Measurements from ENCODE around the gene LMX1A. TPM values are rescaled to one million over a fixed set of nuclear protein-coding genes. Genes with fewer than 3 reads are reported as not detected.

The LMX1A gene
- total RNA-seq, 6 donors from 2014 or later: 0.33 to 0.67 TPM; not detected in 4

GRCh38 chr1:165173409-165173808 lies 183.1 kb downstream of the LMX1A start:
- Histone ChIP-seq H3K36me3 (no peaks in the 10 kb centered on the region), H3K4me1 (no peaks in the 10 kb centered on the region), H3K4me3 (no peak overlapping the region), H3K9me3 (no peaks in the 10 kb centered on the region), H3K27me3 (no peaks in the 10 kb centered on the region), H3K27ac (no peak overlapping the region)
- DNase-seq: peak in 1 of 2 donors; percentile 62
- 23 to 41% methylated on average over 2 of the region's 2 CpGs for WGBS, 2 donors
- TF ChIP-seq POLR2AphosphoS5 (IDR thresholded peaks at IDR 0.05): no peak
- no peak for TF ChIP-seq CTCF (IDR thresholded peaks at IDR 0.05)
- no peak for TF ChIP-seq EP300 (IDR thresholded peaks at IDR 0.05)
- no peak for TF ChIP-seq POLR2A (IDR thresholded peaks at IDR 0.05)
- ATAC-seq (ENCODE audit: low FRiP score in 2 of 2): peak in 1 of 2 donors; percentile 37

- DNase-seq: no peak
- TF ChIP-seq EP300 (IDR thresholded peaks at IDR 0.05) (no peak), POLR2AphosphoS5 (IDR thresholded peaks at IDR 0.05) (no peak), POLR2A (IDR thresholded peaks at IDR 0.05) (no peak), CTCF (IDR thresholded peaks at IDR 0.05) (no peak)
- Histone ChIP-seq H3K36me3 (no peaks in the 10 kb centered on the region), H3K4me1 (no peaks in the 10 kb centered on the region), H3K27ac (no peak overlapping the region), H3K9me3 (no peaks in the 10 kb centered on the region), H3K4me3 (no peak overlapping the region), H3K27me3 (no peaks in the 10 kb centered on the region)
- WGBS, 2 donors: 70 to 84% methylated on average over 2 of the region's 2 CpGs
- no peak for ATAC-seq (ENCODE audit: low FRiP score in 2 of 2)
Measured at GRCh38 chr1:165172666-165173065, 183.8 kb downstream of the LMX1A start.

GRCh38 chr1:165169729-165170128 lies 186.8 kb downstream of the LMX1A start:
- Histone ChIP-seq H3K36me3 (no peaks in the 10 kb centered on the region), H3K27me3 (no peaks in the 10 kb centered on the region), H3K4me3 (no peak overlapping the region), H3K9me3 (no peaks in the 10 kb centered on the region), H3K27ac (no peak overlapping the region), H3K4me1 (no peaks in the 10 kb centered on the region)
- WGBS, 2 donors: 65 to 67% methylated on average over 3 of the region's 3 CpGs
- ATAC-seq (ENCODE audit: low FRiP score in 2 of 2) (no peak), DNase-seq (no peak)
- no peak for TF ChIP-seq POLR2AphosphoS5 (IDR thresholded peaks at IDR 0.05)

GRCh38 chr1:165169028-165169427 lies 187.5 kb downstream of the LMX1A start:
- Histone ChIP-seq H3K27me3 (no peaks in the 10 kb centered on the region), H3K9me3 (no peaks in the 10 kb centered on the region), H3K27ac (no peak overlapping the region), H3K4me1 (no peaks in the 10 kb centered on the region), H3K36me3 (no peaks in the 10 kb centered on the region), H3K4me3 (no peak overlapping the region)
- no peak for TF ChIP-seq CTCF (IDR thresholded peaks at IDR 0.05)
- no peak for TF ChIP-seq EP300 (IDR thresholded peaks at IDR 0.05)
- TF ChIP-seq POLR2AphosphoS5 (IDR thresholded peaks at IDR 0.05): no peak
- no peak for TF ChIP-seq POLR2A (IDR thresholded peaks at IDR 0.05)
- no peak for ATAC-seq (ENCODE audit: low FRiP score in 2 of 2)
- WGBS, 2 donors: 42 to 50% methylated on average over 1 of the region's 1 CpG
- DNase-seq: no peak

- ATAC-seq (ENCODE audit: low FRiP score in 2 of 2): peak in 1 of 2 donors; percentile 17
- Histone ChIP-seq H3K9me3 (no peaks in the 10 kb centered on the region), H3K27ac (no peak overlapping the region), H3K27me3 (no peaks in the 10 kb centered on the region), H3K4me1 (no peaks in the 10 kb centered on the region), H3K4me3 (no peak overlapping the region), H3K36me3 (no peaks in the 10 kb centered on the region)
- TF ChIP-seq POLR2A (IDR thresholded peaks at IDR 0.05) (no peak), POLR2AphosphoS5 (IDR thresholded peaks at IDR 0.05) (no peak), CTCF (IDR thresholded peaks at IDR 0.05) (no peak), EP300 (IDR thresholded peaks at IDR 0.05) (no peak)
- WGBS, 2 donors: 47 to 56% methylated on average over 4 of the region's 4 CpGs
- no peak for DNase-seq
Measured at GRCh38 chr1:165168467-165168866, 188.0 kb downstream of the LMX1A start.

All from upper lobe of left lung (tissue), 6 donors.